IPS-20b (cell line): ENCODE data around the gene CCDC85C.

Experiments
- H3K27ac ChIP-seq: one replicate; pipeline ENCODE4 v1.5.1; 2013; ENCODE audit warnings: low read length
- H3K27me3 ChIP-seq: 2 replicates; pipeline ENCODE4 v1.6.1; 2013; ENCODE audit warnings: mild to moderate bottlenecking, low read length, inconsistent platforms; ENCODE audit not compliant: insufficient read depth
- H3K36me3 ChIP-seq: 2 replicates; pipeline ENCODE4 v1.6.1; 2013; ENCODE audit warnings: low read depth, mild to moderate bottlenecking, inconsistent platforms, low read length, moderate library complexity; ENCODE audit not compliant: insufficient read depth
- H3K4me1 ChIP-seq: 2 replicates; pipeline ENCODE4 v1.6.1; 2013; ENCODE audit warnings: mild to moderate bottlenecking, control low read depth, inconsistent platforms, low read length, moderate library complexity; ENCODE audit not compliant: insufficient read depth
- H3K4me3 ChIP-seq: 2 replicates; pipeline ENCODE4 v1.5.1; 2013; ENCODE audit warnings: mild to moderate bottlenecking, low read length, inconsistent platforms
- H3K9ac ChIP-seq: 2 replicates; pipeline ENCODE4 v1.6.1; 2013; ENCODE audit warnings: low read depth, mild to moderate bottlenecking, inconsistent platforms, low read length, moderate library complexity
- H3K9me3 ChIP-seq: 2 replicates; pipeline ENCODE4 v1.6.1; 2013; ENCODE audit warnings: mild to moderate bottlenecking, low read depth, low read length, inconsistent platforms; ENCODE audit not compliant: insufficient read depth

Gene CCDC85C

GRCh38 chr14:99554757-99555531 is 49.1 kb downstream of the CCDC85C start:
- Histone ChIP-seq H3K27me3 (no peaks in the 10 kb centered on the region), H3K4me3 (no peak overlapping the region), H3K4me1 (peaks cover under 1% of the 10 kb centered on the region; the same call in 1 of the 2 replicates), H3K36me3 (no peaks in the 10 kb centered on the region), H3K9ac (no peak overlapping the region), H3K9me3 (no peaks in the 10 kb centered on the region), H3K27ac (no peak overlapping the region)

- Histone ChIP-seq H3K9me3 (no peaks in the 10 kb centered on the region), H3K27me3 (no peaks in the 10 kb centered on the region)
Measured at GRCh38 chr14:99554184-99554583, 49.8 kb downstream of the CCDC85C start.

DNA sequence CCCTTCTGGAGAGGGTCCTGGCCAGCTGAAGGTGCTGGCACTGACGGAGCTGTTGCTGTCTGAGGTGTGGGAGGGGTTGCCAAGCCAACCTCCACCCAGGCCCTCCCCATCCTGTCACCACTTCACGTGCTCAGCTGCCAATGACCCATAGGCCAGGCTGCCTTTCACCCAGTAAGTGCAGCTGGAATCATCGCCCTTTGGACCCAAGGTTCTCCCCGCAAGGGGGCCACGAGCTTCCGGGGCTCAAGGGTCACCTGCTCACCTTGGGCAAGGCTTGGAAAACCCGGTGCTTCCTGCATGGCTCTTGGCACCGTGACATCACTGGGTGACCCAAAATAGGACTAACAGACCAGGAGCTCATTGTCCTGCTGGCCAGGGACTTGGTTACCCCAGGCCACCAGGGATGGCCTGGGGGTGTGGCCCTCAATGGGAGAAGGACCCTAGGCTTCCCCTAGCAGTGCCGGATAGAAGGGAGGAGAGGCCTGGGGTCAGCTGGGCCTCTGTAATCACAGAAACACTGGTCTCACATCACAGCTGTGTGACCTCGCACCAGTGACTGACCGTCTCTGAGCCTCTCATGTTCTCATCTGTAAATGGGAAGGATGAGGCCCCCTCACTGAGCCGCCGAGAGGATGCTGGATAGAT is 51.3 kb downstream of the CCDC85C start:
- H3K9ac ChIP-seq: no peak overlapping the region
- H3K27me3 ChIP-seq: no peaks in the 10 kb centered on the region
- H3K4me3 ChIP-seq: no peak overlapping the region
- no peak overlapping the region for H3K27ac ChIP-seq
- no peaks in the 10 kb centered on the region for H3K9me3 ChIP-seq
- no peaks in the 10 kb centered on the region for H3K36me3 ChIP-seq
- H3K4me1 ChIP-seq: peaks cover 9% of the 10 kb centered on the region

More at GRCh38 chr14:99554184-99554583, 49.8 kb downstream of the CCDC85C start:
- Histone ChIP-seq H3K27ac (no peak overlapping the region), H3K9ac (no peak overlapping the region), H3K4me1 (peaks cover 7% of the 10 kb centered on the region), H3K36me3 (no peaks in the 10 kb centered on the region), H3K4me3 (no peak overlapping the region)

GRCh38 chr14:99552021-99552553 is 51.9 kb downstream of the CCDC85C start:
- no peaks in the 10 kb centered on the region for H3K9me3 ChIP-seq
- no peak overlapping the region for H3K9ac ChIP-seq
- H3K27me3 ChIP-seq: no peaks in the 10 kb centered on the region
- no peak overlapping the region for H3K4me3 ChIP-seq
- no peaks in the 10 kb centered on the region for H3K36me3 ChIP-seq
- no peak overlapping the region for H3K27ac ChIP-seq
- H3K4me1 ChIP-seq: peaks cover 9% of the 10 kb centered on the region

DNA sequence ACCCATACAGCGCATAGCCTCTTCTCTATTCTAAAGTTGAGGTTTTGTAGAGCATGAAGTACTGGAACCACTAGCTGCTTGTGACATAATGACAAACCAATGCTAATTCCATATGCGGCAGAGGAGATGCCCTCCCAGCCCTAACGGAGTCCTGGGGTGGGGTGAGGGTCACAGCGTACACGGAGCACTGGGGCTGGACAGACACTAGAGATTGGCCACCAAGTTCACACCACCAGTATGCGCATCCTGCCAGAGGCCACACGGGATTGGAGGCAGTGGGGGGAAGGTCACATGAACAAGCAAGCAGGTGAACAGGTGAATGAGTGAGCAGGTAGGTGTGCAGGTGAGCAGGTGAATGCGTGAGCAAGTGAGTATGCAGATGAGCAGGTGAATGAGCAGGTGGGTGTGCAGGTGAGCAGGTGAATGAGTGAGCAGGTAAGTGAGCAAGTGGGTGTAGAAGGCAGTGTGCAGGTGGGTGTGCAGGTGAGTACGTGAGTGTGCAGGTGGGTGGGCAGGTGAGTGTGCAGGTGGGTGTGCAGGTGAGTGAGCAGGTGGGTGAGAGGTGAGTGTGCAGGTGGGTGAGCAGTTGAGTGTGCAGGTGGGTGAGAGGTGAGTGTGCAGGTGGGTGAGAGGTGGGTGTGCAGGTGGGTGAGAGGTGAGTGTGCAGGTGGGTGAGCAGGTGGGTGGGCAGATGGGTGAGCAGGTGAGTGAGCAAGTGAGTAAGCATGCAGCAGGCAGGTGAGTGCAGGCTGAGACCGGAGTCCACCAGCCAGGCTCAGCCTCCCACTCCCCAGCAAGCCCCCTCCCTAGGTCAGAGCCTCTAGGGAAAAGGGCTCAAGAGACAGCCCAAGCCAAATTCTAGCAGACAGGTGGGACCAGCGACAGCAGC is 52.7 kb downstream of the CCDC85C start:
- Histone ChIP-seq H3K27ac (no peak overlapping the region), H3K9me3 (no peaks in the 10 kb centered on the region)

DNA sequence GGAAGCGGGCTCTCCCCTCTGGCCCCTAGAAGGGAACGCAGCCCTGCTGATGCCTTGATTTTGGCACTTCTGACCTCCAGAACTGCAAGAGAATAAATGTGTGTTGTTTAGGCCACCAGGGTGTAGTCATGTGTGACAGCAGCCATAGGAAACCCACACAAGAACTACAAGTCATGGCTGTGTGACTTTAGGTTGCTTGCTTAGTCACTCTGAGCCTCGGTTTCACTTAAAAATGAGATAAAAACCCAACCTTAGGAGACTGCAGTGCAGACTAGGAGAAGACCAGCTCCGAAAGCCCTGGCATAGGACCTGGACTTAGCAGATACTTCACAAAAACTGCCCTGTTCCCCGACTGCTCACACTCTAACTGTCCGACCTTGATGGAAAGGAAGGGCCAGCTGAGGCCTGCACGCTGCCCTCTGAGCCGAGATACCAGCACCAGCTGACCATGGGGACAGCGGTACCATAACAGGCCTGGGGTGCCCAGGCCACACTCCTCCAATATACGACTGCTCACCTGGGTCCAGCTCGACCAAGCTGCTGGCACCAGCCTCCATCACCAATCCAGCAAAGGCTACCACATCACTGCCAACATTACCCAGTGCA is 53.5 kb downstream of the CCDC85C start:
- Histone ChIP-seq H3K27ac (no peak overlapping the region), H3K4me1 (peaks cover 20% of the 10 kb centered on the region), H3K9me3 (no peaks in the 10 kb centered on the region), H3K36me3 (no peaks in the 10 kb centered on the region), H3K4me3 (no peak overlapping the region), H3K9ac (no peak overlapping the region), H3K27me3 (0 out of 2 replicates have a peak, but pooled peaks cover under 1% of the 10 kb centered on the region)

More for the DNA sequence above, 52.7 kb downstream of the CCDC85C start:
- no peaks in the 10 kb centered on the region for H3K27me3 ChIP-seq
- no peak overlapping the region for H3K9ac ChIP-seq
- H3K4me1 ChIP-seq: peaks cover 14% of the 10 kb centered on the region
- no peak overlapping the region for H3K4me3 ChIP-seq
- H3K36me3 ChIP-seq: no peaks in the 10 kb centered on the region

- Histone ChIP-seq H3K36me3 (no peaks in the 10 kb centered on the region), H3K9me3 (no peaks in the 10 kb centered on the region), H3K27ac (no peak overlapping the region), H3K4me3 (no peak overlapping the region), H3K4me1 (peaks cover 26% of the 10 kb centered on the region), H3K9ac (no peak overlapping the region; the same call in 1 of the 2 replicates), H3K27me3 (0 out of 2 replicates have a peak, but pooled peaks cover 4% of the 10 kb centered on the region)
Measured at GRCh38 chr14:99549684-99550083, 54.3 kb downstream of the CCDC85C start.

DNA sequence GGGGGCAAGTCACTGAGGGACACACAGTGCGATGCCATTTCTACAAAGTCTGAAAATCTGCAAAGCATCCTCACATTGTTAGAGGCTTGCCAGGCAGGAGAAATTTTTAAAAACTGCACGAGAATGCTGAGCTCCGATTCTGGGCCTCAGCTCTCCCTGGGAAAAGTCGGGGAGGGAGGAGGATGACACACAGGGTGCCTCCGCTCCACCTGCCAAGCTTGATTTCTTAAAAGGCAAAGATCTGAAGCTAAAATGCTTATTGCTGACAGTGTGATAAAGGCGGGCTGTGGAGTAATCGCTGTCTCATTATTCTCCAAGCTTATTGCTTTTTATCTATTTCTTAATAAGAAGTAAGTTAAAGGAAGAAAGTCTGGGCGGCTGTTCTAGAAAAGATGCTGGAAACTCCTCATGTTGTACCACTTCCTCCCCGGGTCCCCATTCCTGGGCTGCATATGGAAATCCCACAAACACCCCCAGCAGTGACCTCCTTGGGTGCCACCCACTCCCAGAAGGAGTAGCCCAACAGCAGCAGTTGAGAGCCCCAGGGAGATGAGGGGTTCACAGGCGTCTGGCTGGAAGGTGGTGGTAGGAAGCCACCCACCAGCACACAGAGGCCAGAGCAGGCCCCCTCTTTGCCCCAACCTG is 55.0 kb downstream of the CCDC85C start:
- Histone ChIP-seq H3K36me3 (no peaks in the 10 kb centered on the region), H3K9ac (no peak overlapping the region), H3K4me1 (peaks cover 26% of the 10 kb centered on the region), H3K27ac (no peak overlapping the region), H3K9me3 (no peaks in the 10 kb centered on the region), H3K27me3 (0 out of 2 replicates have a peak, but pooled peaks cover 4% of the 10 kb centered on the region), H3K4me3 (no peak overlapping the region)

DNA sequence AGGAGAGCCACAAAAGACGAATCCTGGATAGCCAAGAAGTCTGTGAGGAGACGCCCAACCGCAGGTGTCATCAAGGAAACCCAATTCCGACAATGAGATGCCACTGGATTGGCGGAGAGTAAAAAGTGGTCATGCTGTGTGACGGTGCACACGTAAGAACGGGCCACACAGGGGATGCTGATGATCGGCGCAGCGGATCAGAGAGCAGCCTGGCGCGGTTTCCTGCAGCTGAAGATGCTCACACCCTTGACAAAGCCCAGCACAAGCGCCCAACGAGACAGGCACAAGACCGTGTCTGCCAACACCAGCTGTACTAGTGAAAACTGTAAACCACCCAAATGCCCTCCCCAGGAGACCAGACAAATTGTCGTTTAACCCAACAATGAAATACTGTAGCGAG is 55.8 kb downstream of the CCDC85C start:
- Histone ChIP-seq H3K27ac (no peak overlapping the region), H3K9me3 (no peaks in the 10 kb centered on the region), H3K9ac (no peak overlapping the region), H3K27me3 (0 out of 2 replicates have a peak, but pooled peaks cover 4% of the 10 kb centered on the region), H3K4me3 (no peak overlapping the region), H3K36me3 (no peaks in the 10 kb centered on the region), H3K4me1 (peaks cover 26% of the 10 kb centered on the region)

DNA sequence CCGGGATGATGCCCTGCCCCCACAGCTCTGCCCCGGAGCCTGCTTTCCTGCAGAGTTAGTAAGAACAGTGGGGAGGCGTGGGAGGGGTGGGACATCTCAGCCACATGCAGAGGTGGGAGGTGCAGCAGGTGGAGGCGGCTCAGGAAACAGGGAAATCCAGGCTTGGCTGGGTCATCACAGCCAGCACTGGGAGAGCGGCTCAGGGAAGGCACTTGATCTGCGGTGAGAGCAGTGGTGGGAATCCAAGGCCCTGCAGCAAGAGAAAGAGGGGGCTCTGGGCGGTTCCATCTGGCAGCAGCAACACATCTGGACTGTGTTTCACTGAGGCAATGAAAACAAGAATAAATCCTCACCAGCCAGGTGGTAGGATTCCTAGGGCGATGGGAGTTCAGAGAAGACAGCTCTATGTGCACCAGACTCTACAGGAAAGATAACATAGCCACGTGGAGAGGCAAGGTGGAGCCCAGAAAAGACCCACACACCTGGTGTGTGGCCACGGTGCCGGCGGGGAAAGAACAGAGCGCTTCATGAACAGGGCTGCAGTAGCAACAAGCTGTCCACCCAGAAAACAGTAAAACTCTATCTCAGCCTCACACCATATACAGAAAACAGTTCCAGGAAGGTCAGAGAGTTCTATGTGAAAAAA is 57.6 kb downstream of the CCDC85C start:
- H3K27ac ChIP-seq: no peak overlapping the region
- H3K9me3 ChIP-seq: no peaks in the 10 kb centered on the region
- H3K36me3 ChIP-seq: no peaks in the 10 kb centered on the region
- H3K4me1 ChIP-seq: peaks cover 31% of the 10 kb centered on the region
- no peak overlapping the region; the same call in 1 of the 2 replicates for H3K9ac ChIP-seq
- 0 out of 2 replicates have a peak, but pooled peaks cover 4% of the 10 kb centered on the region for H3K27me3 ChIP-seq
- peak overlapping the region; percentile 25; the same call in 1 of the 2 replicates for H3K4me3 ChIP-seq
